ENCODE measurements around the gene SLC16A7. TPM values are rescaled to one million over a fixed set of nuclear protein-coding genes. Genes with fewer than 3 reads are reported as not detected.

The SLC16A7 gene
- total RNA-seq, 2 donors from 2014 or later, result 2.2 to 3.6 TPM

DNA sequence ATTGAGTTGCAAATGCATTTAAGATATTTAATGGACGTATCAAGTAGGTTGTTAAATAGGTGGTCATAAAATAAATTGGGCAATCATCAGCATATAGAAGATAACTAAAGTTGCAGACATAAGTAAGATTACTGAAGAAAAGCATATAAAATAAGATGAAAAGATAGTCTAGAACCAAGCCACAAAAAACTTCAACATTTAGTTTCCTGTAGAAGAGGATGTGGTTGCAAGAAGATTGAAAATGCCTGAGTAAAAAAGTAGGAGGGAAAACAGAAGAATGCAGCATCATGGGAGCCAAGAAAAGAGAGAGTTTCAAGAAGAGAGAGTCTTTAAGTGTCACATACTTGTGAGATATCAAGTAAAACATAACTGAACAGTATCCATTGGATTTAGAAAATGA is 17.6 kb upstream of the SLC16A7 start:
- peaks cover 4% of the 10 kb centered on the region for H3K4me1 Mint-ChIP-seq
- no peak for DNase-seq
- no peaks in the 10 kb centered on the region for H3K4me1 ChIP-seq (ENCODE audit: control insufficient read depth, insufficient read depth, low read length)
- no peak overlapping the region for H3K4me3 Mint-ChIP-seq
- no peak overlapping the region for H3K4me3 ChIP-seq (ENCODE audit: low read length)
- H3K27ac Mint-ChIP-seq, result no peak overlapping the region
- H3K9me3 Mint-ChIP-seq, result no peaks in the 10 kb centered on the region
- no peak for TF ChIP-seq CTCF (conservative IDR thresholded peaks at IDR 0.05)
- no peaks in the 10 kb centered on the region for H3K27me3 ChIP-seq (ENCODE audit: control insufficient read depth, insufficient read depth, low read length, poor library complexity, severe bottlenecking)
- no peak overlapping the region for H3K9ac ChIP-seq (ENCODE audit: extremely low read depth, low read length, poor library complexity, severe bottlenecking)
- peaks cover 1% of the 10 kb centered on the region for H3K27me3 Mint-ChIP-seq (ENCODE audit: insufficient read depth)
- no peaks in the 10 kb centered on the region for H3K36me3 Mint-ChIP-seq (ENCODE audit: low read depth)
- 83 to 86% methylated on average over 1 of the region's 1 CpG for WGBS, 2 experiments (ENCODE audit: insufficient coverage in 1 of 2, insufficient read length in 1 of 2)
- H3K36me3 ChIP-seq (ENCODE audit: control insufficient read depth, insufficient read depth, low read length), result no peaks in the 10 kb centered on the region
- H3K27ac ChIP-seq (ENCODE audit: low read depth, low read length), result no peak overlapping the region
- no peaks in the 10 kb centered on the region for H3K9me3 ChIP-seq (ENCODE audit: control insufficient read depth, low read length)

- no peaks in the 10 kb centered on the region for H3K36me3 Mint-ChIP-seq (ENCODE audit: low read depth)
- H3K4me3 ChIP-seq (ENCODE audit: low read length), result no peak overlapping the region
- TF ChIP-seq CTCF (conservative IDR thresholded peaks at IDR 0.05), result no peak
- no peaks in the 10 kb centered on the region for H3K36me3 ChIP-seq (ENCODE audit: control insufficient read depth, insufficient read depth, low read length)
- no peak for DNase-seq
- H3K4me1 Mint-ChIP-seq, result no peaks in the 10 kb centered on the region
- 87 to 100% methylated on average over 2 of the region's 2 CpGs for WGBS, 2 experiments (ENCODE audit: insufficient coverage in 1 of 2, insufficient read length in 1 of 2)
- H3K9me3 ChIP-seq (ENCODE audit: control insufficient read depth, low read length), result no peaks in the 10 kb centered on the region
- H3K27me3 Mint-ChIP-seq (ENCODE audit: insufficient read depth), result peaks cover 1% of the 10 kb centered on the region
- no peak overlapping the region for H3K4me3 Mint-ChIP-seq
- no peaks in the 10 kb centered on the region for H3K9me3 Mint-ChIP-seq
- no peak overlapping the region for H3K27ac ChIP-seq (ENCODE audit: low read depth, low read length)
- H3K4me1 ChIP-seq (ENCODE audit: control insufficient read depth, insufficient read depth, low read length), result no peaks in the 10 kb centered on the region
- H3K9ac ChIP-seq (ENCODE audit: extremely low read depth, low read length, poor library complexity, severe bottlenecking), result no peak overlapping the region
- no peaks in the 10 kb centered on the region for H3K27me3 ChIP-seq (ENCODE audit: control insufficient read depth, insufficient read depth, low read length, poor library complexity, severe bottlenecking)
- H3K27ac Mint-ChIP-seq, result no peak overlapping the region
Measured at GRCh38 chr12:59579631-59580030, 16.2 kb upstream of the SLC16A7 start.

DNA sequence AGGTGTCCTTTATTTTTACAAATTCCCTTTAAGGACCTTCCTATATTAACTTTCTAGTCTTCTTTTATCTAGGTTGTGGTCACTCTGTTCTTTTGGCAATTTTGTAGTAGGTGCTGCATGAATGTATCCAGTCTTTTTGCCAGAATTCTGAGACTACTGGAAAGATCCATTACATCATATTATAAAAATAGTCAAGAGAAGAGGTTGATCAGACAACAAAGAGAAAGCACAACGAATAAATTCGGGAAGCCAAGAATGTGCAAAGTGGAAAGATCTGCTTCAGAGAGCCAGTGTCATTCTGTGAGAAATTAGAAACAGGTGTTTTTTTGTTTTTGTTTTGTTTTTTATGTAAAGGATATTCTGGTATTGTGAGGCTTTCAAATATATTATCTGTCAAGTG is 15.8 kb upstream of the SLC16A7 start:
- Histone ChIP-seq H3K27ac (ENCODE audit: low read depth, low read length) (no peak overlapping the region), H3K27me3 (ENCODE audit: control insufficient read depth, insufficient read depth, low read length, poor library complexity, severe bottlenecking) (no peaks in the 10 kb centered on the region), H3K4me1 (ENCODE audit: control insufficient read depth, insufficient read depth, low read length) (no peaks in the 10 kb centered on the region), H3K4me3 (ENCODE audit: low read length) (no peak overlapping the region), H3K36me3 (ENCODE audit: control insufficient read depth, insufficient read depth, low read length) (no peaks in the 10 kb centered on the region), H3K9ac (ENCODE audit: extremely low read depth, low read length, poor library complexity, severe bottlenecking) (no peak overlapping the region), H3K9me3 (ENCODE audit: control insufficient read depth, low read length) (no peaks in the 10 kb centered on the region)
- H3K27me3 Mint-ChIP-seq (ENCODE audit: insufficient read depth), result peaks cover 1% of the 10 kb centered on the region
- DNase-seq, result no peak
- WGBS, 2 experiments (ENCODE audit: insufficient coverage in 1 of 2, insufficient read length in 1 of 2), result 75 to 90% methylated on average over 2 of the region's 2 CpGs
- no peak overlapping the region for H3K4me3 Mint-ChIP-seq
- no peaks in the 10 kb centered on the region for H3K9me3 Mint-ChIP-seq
- no peak for TF ChIP-seq CTCF (conservative IDR thresholded peaks at IDR 0.05)
- no peaks in the 10 kb centered on the region for H3K4me1 Mint-ChIP-seq
- no peak overlapping the region for H3K27ac Mint-ChIP-seq
- no peaks in the 10 kb centered on the region for H3K36me3 Mint-ChIP-seq (ENCODE audit: low read depth)

Data from endodermal cell (in vitro differentiated cells).